ENCODE measurements around the gene GPR137B. TPM values are rescaled to one million over a fixed set of nuclear protein-coding genes. Genes with fewer than 3 reads are reported as not detected.

The GPR137B gene
- total and polyA plus RNA-seq, 2 experiments from 2014 or later = 4.5 to 11.1 TPM

DNA sequence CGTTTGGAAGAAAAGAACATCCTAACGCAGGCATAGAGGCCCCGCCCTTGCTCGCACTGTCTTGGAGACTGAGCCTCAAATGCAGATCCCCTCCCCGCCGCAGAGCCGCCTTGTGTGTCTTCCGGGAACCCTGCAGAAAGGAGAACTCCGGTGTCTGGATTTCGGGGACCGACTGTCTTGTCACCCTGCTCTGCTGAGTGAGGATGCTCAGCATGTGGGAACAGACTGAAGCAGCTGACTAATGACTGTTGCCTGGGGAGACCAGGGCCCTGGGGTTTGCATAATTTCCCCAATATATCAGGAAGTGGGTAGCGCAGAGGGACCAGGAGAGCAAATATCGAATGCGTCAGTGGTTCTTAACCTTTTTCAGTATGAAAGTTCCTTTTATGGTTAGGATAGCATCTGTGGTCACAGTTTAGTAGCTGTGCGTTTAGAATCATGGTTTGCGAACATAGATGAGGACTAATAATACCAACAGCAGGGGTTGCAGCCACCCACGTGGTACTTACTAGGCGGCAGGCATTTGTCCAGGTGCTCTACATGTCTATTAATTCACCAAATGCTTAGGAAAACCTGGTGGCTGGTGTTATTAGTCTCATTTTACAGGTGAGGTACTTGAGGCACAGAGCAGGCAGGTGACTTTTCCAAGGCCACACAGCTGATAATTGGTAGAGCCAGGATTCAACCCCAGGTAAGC, 14.3 kb downstream of the GPR137B start:
- H3K27me3 Mint-ChIP-seq (ENCODE audit: insufficient read depth, low read depth, poor library complexity) = peaks cover 14% of the 10 kb centered on the region
- peaks cover 21% of the 10 kb centered on the region for H3K36me3 Mint-ChIP-seq (ENCODE audit: low read depth)
- DNase-seq (ENCODE audit: low spot score) (no peak), ATAC-seq (peak; percentile 21; the same call in 1 of the 3 replicates)
- TF ChIP-seq, protein P1, sequence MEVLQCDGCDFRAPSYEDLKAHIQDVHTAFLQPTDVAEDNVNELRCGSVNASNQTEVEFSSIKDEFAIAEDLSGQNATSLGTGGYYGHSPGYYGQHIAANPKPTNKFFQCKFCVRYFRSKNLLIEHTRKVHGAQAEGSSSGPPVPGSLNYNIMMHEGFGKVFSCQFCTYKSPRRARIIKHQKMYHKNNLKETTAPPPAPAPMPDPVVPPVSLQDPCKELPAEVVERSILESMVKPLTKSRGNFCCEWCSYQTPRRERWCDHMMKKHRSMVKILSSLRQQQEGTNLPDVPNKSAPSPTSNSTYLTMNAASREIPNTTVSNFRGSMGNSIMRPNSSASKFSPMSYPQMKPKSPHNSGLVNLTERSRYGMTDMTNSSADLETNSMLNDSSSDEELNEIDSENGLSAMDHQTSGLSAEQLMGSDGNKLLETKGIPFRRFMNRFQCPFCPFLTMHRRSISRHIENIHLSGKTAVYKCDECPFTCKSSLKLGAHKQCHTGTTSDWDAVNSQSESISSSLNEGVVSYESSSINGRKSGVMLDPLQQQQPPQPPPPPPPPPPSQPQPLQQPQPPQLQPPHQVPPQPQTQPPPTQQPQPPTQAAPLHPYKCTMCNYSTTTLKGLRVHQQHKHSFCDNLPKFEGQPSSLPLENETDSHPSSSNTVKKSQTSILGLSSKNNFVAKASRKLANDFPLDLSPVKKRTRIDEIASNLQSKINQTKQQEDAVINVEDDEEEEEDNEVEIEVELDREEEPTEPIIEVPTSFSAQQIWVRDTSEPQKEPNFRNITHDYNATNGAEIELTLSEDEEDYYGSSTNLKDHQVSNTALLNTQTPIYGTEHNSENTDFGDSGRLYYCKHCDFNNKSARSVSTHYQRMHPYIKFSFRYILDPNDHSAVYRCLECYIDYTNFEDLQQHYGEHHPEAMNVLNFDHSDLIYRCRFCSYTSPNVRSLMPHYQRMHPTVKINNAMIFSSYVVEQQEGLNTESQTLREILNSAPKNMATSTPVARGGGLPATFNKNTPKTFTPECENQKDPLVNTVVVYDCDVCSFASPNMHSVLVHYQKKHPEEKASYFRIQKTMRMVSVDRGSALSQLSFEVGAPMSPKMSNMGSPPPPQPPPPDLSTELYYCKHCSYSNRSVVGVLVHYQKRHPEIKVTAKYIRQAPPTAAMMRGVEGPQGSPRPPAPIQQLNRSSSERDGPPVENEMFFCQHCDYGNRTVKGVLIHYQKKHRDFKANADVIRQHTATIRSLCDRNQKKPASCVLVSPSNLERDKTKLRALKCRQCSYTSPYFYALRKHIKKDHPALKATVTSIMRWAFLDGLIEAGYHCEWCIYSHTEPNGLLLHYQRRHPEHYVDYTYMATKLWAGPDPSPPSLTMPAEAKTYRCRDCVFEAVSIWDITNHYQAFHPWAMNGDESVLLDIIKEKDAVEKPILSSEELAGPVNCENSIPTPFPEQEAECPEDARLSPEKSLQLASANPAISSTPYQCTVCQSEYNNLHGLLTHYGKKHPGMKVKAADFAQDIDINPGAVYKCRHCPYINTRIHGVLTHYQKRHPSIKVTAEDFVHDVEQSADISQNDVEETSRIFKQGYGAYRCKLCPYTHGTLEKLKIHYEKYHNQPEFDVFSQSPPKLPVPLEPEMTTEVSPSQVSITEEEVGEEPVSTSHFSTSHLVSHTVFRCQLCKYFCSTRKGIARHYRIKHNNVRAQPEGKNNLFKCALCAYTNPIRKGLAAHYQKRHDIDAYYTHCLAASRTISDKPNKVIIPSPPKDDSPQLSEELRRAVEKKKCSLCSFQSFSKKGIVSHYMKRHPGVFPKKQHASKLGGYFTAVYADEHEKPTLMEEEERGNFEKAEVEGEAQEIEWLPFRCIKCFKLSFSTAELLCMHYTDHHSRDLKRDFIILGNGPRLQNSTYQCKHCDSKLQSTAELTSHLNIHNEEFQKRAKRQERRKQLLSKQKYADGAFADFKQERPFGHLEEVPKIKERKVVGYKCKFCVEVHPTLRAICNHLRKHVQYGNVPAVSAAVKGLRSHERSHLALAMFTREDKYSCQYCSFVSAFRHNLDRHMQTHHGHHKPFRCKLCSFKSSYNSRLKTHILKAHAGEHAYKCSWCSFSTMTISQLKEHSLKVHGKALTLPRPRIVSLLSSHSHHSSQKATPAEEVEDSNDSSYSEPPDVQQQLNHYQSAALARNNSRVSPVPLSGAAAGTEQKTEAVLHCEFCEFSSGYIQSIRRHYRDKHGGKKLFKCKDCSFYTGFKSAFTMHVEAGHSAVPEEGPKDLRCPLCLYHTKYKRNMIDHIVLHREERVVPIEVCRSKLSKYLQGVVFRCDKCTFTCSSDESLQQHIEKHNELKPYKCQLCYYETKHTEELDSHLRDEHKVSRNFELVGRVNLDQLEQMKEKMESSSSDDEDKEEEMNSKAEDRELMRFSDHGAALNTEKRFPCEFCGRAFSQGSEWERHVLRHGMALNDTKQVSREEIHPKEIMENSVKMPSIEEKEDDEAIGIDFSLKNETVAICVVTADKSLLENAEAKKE (CRISPR knock-in tag; IDR thresholded peaks at IDR 0.05) = no peak
- TF ChIP-seq JUNB (IDR thresholded peaks at IDR 0.05; ENCODE audit: unreplicated experiment) = no peak
- TF ChIP-seq, protein P2, sequence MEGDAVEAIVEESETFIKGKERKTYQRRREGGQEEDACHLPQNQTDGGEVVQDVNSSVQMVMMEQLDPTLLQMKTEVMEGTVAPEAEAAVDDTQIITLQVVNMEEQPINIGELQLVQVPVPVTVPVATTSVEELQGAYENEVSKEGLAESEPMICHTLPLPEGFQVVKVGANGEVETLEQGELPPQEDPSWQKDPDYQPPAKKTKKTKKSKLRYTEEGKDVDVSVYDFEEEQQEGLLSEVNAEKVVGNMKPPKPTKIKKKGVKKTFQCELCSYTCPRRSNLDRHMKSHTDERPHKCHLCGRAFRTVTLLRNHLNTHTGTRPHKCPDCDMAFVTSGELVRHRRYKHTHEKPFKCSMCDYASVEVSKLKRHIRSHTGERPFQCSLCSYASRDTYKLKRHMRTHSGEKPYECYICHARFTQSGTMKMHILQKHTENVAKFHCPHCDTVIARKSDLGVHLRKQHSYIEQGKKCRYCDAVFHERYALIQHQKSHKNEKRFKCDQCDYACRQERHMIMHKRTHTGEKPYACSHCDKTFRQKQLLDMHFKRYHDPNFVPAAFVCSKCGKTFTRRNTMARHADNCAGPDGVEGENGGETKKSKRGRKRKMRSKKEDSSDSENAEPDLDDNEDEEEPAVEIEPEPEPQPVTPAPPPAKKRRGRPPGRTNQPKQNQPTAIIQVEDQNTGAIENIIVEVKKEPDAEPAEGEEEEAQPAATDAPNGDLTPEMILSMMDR (conservative IDR thresholded peaks at IDR 0.05; ENCODE audit: low read depth in 2 of 2) = no peak
- no peak for TF ChIP-seq NANOG (IDR thresholded peaks at IDR 0.05; ENCODE audit: borderline replicate concordance)
- H3K4me1 Mint-ChIP-seq = peaks cover 12% of the 10 kb centered on the region
- H3K27ac ChIP-seq (ENCODE audit: low read depth) = no peak overlapping the region
- 0 out of 2 replicates have a peak, but pooled peaks cover 18% of the 10 kb centered on the region for H3K79me2 ChIP-seq (replicated peaks; ENCODE audit: insufficient read depth)
- no peak overlapping the region for H3K4me3 Mint-ChIP-seq
- no peaks in the 10 kb centered on the region for H3K4me1 ChIP-seq (ENCODE audit: insufficient read depth)
- H3K9me3 Mint-ChIP-seq = peaks cover 21% of the 10 kb centered on the region
- H3K4me3 ChIP-seq = no peak overlapping the region
- peaks cover 4% of the 10 kb centered on the region; the same call in 1 of the 2 replicates for H4K20me1 ChIP-seq (replicated peaks; ENCODE audit: insufficient read depth)
- no peak overlapping the region for H2AFZ ChIP-seq
- H3K27me3 ChIP-seq (ENCODE audit: insufficient read depth) = no peaks in the 10 kb centered on the region
- H3K4me2 ChIP-seq = no peak overlapping the region
- H3K9me2 ChIP-seq (ENCODE audit: insufficient read depth) = no peaks in the 10 kb centered on the region
- peaks cover 3% of the 10 kb centered on the region; the same call in 1 of the 2 replicates for H3K36me3 ChIP-seq (ENCODE audit: insufficient read depth)
- no peak overlapping the region for H3K27ac Mint-ChIP-seq
- H3F3A ChIP-seq (replicated peaks; ENCODE audit: low read depth) = no peaks in the 10 kb centered on the region
